ENCODE data around the gene KLHL12. TPM values are rescaled to one million over a fixed set of nuclear protein-coding genes. Genes with fewer than 3 reads are reported as not detected.

Gene KLHL12
- total and polyA plus RNA-seq, 3 experiments from 2014 or later, result 21.2 to 40.9 (median 40.2) TPM

DNA sequence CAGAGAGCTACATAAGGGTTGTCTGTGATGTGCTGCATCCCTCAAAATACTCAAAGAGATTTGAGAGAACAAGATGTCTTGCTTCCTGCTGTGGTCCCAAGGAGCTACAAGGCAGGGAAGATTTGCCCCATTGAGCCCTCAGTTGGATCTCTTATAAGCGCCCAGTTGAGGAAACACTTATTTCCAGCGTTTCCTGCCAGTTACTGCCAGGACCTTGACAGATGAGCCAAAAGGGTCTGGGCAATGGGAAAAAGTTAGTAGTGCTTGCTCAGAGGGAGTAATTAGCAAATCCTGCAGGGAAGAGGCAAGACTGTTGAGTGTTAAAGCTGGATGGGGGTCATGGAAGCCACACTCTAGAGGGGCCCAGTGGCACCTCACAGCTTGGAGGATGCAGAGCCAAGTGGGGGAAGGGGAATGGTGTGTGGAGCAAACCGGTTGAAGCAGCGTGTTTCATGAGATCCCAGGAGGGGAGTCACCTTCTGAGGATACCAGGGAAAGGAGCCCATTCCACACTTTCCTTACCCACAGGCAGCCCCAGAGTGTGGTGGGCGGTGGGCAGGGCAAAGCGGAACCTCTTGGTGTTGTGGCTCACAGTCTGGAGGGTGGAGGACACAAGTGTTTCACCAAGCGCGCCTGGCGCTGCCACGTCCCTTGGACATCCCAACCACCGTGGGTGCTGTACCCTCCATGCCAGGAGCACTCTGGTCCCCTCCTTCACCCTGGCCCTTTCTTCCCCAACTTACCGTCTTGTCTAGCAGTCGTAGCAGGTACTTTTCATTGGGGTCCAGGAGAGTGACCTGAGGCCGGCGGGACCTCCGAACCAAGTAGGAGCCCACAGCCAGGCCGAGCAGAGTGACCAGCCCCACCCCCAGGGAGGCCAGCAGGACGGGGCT is 39.2 kb upstream of the KLHL12 start:
- Histone ChIP-seq H3K27ac (ENCODE audit: low read depth, low read length) (peak overlapping the region; percentile 80), H3K9me3 (ENCODE audit: low read length) (no peaks in the 10 kb centered on the region), H3K36me3 (ENCODE audit: insufficient read depth, low read length) (peaks cover 8% of the 10 kb centered on the region), H3K4me1 (ENCODE audit: insufficient read depth, low read length) (peaks cover 27% of the 10 kb centered on the region), H3K4me3 (ENCODE audit: low read length) (peak overlapping the region; percentile 77), H3K27me3 (ENCODE audit: insufficient read depth, low read length, poor library complexity, severe bottlenecking) (no peaks in the 10 kb centered on the region)
- ChIA-PET POLR2A (interaction anchor here (0.6 to 0.9 kb wide), 2 partner anchors 11 to 78 kb away, joined by 3 read pairs; no protein-coding TSS in a partner anchor), CTCF (no interaction called here)
- Mint-ChIP-seq H3K27me3 (no peaks in the 10 kb centered on the region), H3K4me3 (peak overlapping the region; percentile 81 to 96 (median 91)), H3K36me3 (peaks cover 0 to 36% (median 6%) of the 10 kb centered on the region in 3 donors), H3K4me1 (peaks cover 23 to 32% (median 25%) of the 10 kb centered on the region in 3 donors), H3K9me3 (no peaks in the 10 kb centered on the region), H3K27ac (peak overlapping the region; percentile 76 to 97 (median 92))
- peak in 2 of 5 donors; percentile 2 to 47 for DNase-seq

DNA sequence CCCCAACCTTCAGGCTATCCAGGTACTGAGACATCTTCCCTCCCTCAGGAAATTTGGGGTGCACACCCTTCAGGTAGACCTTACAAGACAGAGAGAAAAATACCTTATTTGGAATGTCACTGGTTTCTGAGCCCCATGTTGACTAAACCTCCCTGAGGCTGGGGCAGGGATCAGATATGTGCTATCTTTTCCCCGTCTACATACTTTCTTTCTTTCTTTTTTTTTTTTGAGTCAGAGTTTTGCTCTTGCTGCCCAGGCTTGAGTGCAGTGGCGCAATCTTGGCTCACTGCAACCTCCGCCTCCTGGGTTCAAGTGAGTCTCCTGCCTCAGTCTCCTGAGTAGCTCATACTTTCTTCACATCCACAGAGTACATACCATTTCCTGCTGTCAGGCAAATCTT is 38.4 kb upstream of the KLHL12 start:
- ChIA-PET CTCF (no interaction called here), POLR2A (interaction anchor here (0.9 kb wide), 1 partner anchor 11 kb away, joined by 3 read pairs; no protein-coding TSS in a partner anchor)
- Histone ChIP-seq H3K27ac (ENCODE audit: low read depth, low read length) (no peak overlapping the region), H3K27me3 (ENCODE audit: insufficient read depth, low read length, poor library complexity, severe bottlenecking) (no peaks in the 10 kb centered on the region), H3K9me3 (ENCODE audit: low read length) (no peaks in the 10 kb centered on the region), H3K36me3 (ENCODE audit: insufficient read depth, low read length) (peaks cover 8% of the 10 kb centered on the region), H3K4me3 (ENCODE audit: low read length) (no peak overlapping the region), H3K4me1 (ENCODE audit: insufficient read depth, low read length) (peaks cover 27% of the 10 kb centered on the region)
- Mint-ChIP-seq H3K4me3 (peak overlapping the region in 6 of 7 donors; percentile 32 to 93 (median 78)), H3K27me3 (no peaks in the 10 kb centered on the region), H3K4me1 (peaks cover 22 to 32% (median 25%) of the 10 kb centered on the region in 3 donors), H3K27ac (peak overlapping the region in 5 of 8 donors; percentile 29 to 97 (median 92)), H3K36me3 (peaks cover 0 to 38% (median 6%) of the 10 kb centered on the region in 3 donors), H3K9me3 (no peaks in the 10 kb centered on the region)
- no peak for DNase-seq

DNA sequence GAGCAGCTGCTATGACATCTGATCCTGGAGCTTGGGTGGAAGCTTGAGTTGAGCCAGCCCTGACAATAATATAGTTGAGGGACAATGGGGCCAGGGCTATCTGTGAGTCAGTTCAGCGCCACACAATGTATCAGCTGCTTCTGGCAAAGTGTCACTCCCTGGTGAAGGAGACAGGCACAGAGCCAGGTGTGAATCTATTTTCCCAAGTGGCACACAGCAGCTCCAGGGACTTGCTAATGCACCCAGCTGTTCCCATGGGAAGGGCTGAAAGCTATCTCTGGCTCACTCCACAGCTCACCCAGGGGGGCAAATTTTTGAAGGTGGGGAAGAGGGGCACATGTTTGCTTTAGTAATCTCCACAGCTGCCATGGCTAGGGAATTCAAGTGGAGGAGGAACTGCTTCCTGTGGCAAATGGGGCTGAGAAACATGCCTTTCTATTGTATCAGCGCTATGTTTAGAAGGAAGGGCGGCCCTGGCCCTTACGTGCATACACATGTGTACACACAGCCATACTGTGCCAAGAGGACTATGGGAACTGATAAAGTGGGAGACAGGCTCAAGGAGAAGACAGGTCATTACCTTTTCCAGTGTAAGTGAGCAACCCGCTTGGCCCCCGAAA is 37.9 kb upstream of the KLHL12 start:
- CTCF ChIA-PET, result interaction anchor here (1.1 kb wide), 1 partner anchor 34 kb away, joined by 4 read pairs; no protein-coding TSS in a partner anchor
- no peaks in the 10 kb centered on the region for H3K9me3 Mint-ChIP-seq
- H3K27ac Mint-ChIP-seq, result peak overlapping the region in 6 of 8 donors; percentile 56 to 95 (median 64)
- no peak for DNase-seq
- H3K4me1 ChIP-seq (ENCODE audit: insufficient read depth, low read length), result peaks cover 27% of the 10 kb centered on the region
- H3K4me3 Mint-ChIP-seq, result peak overlapping the region in 5 of 7 donors; percentile 32 to 83 (median 64)
- peaks cover 8% of the 10 kb centered on the region for H3K36me3 ChIP-seq (ENCODE audit: insufficient read depth, low read length)
- H3K27me3 Mint-ChIP-seq, result no peaks in the 10 kb centered on the region
- H3K27ac ChIP-seq (ENCODE audit: low read depth, low read length), result no peak overlapping the region
- peaks cover 22 to 32% (median 25%) of the 10 kb centered on the region in 3 donors for H3K4me1 Mint-ChIP-seq
- no peaks in the 10 kb centered on the region for H3K9me3 ChIP-seq (ENCODE audit: low read length)
- no peaks in the 10 kb centered on the region for H3K27me3 ChIP-seq (ENCODE audit: insufficient read depth, low read length, poor library complexity, severe bottlenecking)
- no peak overlapping the region for H3K4me3 ChIP-seq (ENCODE audit: low read length)
- H3K36me3 Mint-ChIP-seq, result peaks cover 0 to 38% (median 6%) of the 10 kb centered on the region in 3 donors
- POLR2A ChIA-PET, result interaction anchor here (0.9 kb wide), 1 partner anchor 10 kb away, joined by 3 read pairs; no protein-coding TSS in a partner anchor

DNA sequence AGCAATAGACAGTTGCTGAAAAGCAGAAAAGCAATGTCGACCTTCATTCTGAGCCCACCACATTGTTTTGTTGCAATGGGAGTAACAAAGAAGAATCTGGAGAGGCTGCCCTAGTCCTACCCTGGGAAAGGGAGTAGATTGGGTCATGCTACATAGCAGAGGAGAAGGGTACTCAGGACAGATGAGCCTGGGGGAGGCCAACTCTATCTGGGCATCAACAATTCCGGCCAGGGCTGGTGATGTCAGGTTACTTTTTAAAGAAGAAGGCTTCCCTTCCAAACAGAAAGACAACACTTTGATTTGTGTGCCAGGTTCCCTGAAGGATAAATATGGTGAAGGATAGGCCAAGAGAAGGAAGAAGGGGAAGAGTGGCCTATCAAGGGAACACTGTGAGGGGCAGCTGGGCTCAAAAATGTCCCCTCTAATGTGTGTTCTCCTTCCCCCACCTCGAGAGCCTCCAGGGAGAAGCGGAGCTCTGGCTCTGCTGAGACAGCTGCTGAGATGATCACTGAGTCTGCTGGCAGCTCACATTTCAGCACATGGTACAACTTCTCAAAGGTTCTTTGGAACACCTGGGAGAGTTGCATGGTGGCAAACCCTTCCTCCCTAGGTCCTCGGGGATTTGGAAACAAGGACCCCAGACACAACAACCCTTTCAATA is 34.3 kb upstream of the KLHL12 start:
- H3K27me3 Mint-ChIP-seq, result no peaks in the 10 kb centered on the region
- H3K4me3 ChIP-seq (ENCODE audit: low read length), result no peak overlapping the region
- H3K4me1 Mint-ChIP-seq, result peaks cover 25 to 32% (median 27%) of the 10 kb centered on the region in 3 donors
- ChIA-PET POLR2A (no interaction called here), CTCF (no interaction called here)
- peak overlapping the region in 1 of 7 donors; percentile 36 for H3K4me3 Mint-ChIP-seq
- peaks cover 0 to 40% (median 6%) of the 10 kb centered on the region in 3 donors for H3K36me3 Mint-ChIP-seq
- H3K9me3 Mint-ChIP-seq, result peaks cover 0 to under 1% (median 0%) of the 10 kb centered on the region in 5 donors
- H3K27me3 ChIP-seq (ENCODE audit: insufficient read depth, low read length, poor library complexity, severe bottlenecking), result no peaks in the 10 kb centered on the region
- H3K36me3 ChIP-seq (ENCODE audit: insufficient read depth, low read length), result peaks cover 8% of the 10 kb centered on the region
- peak overlapping the region in 2 of 8 donors; percentile 3 to 61 for H3K27ac Mint-ChIP-seq
- peaks cover 24% of the 10 kb centered on the region for H3K4me1 ChIP-seq (ENCODE audit: insufficient read depth, low read length)
- H3K27ac ChIP-seq (ENCODE audit: low read depth, low read length), result no peak overlapping the region
- DNase-seq, result no peak
- H3K9me3 ChIP-seq (ENCODE audit: low read length), result no peaks in the 10 kb centered on the region

DNA sequence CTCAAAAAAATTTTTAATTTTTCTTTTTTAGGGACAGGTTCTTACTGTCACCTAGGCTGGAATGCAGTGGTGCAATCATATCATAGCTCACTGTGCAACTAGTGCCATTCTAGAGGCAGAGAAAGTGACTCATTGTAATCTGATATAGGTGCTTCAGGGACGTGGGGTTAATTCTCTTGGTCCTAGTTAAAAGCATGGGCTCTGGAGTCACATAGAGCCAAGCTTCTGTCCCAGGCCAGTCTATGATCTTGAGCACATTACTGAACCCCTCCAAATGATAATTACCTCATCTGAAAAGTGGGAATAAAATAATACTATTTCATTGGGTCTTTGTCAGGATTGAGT is 32.2 kb upstream of the KLHL12 start:
- POLR2A ChIA-PET, result interaction anchor here (0.6 kb wide), 1 partner anchor 350 kb away, joined by 4 read pairs; no protein-coding TSS in a partner anchor
- H3K4me3 Mint-ChIP-seq, result peak overlapping the region in 4 of 7 donors; percentile 87 to 96 (median 90)
- H3K36me3 Mint-ChIP-seq, result peaks cover 0 to 36% (median 6%) of the 10 kb centered on the region in 3 donors
- Histone ChIP-seq H3K9me3 (ENCODE audit: low read length) (no peaks in the 10 kb centered on the region), H3K4me1 (ENCODE audit: insufficient read depth, low read length) (peaks cover 31% of the 10 kb centered on the region), H3K27ac (ENCODE audit: low read depth, low read length) (no peak overlapping the region), H3K27me3 (ENCODE audit: insufficient read depth, low read length, poor library complexity, severe bottlenecking) (no peaks in the 10 kb centered on the region), H3K36me3 (ENCODE audit: insufficient read depth, low read length) (peaks cover 11% of the 10 kb centered on the region), H3K4me3 (ENCODE audit: low read length) (no peak overlapping the region)
- no peaks in the 10 kb centered on the region for H3K27me3 Mint-ChIP-seq
- CTCF ChIA-PET, result interaction anchor here (1.3 kb wide), 1 partner anchor 45 kb away, joined by 3 read pairs; no protein-coding TSS in a partner anchor
- no peak for DNase-seq
- H3K4me1 Mint-ChIP-seq, result peaks cover 27 to 41% (median 28%) of the 10 kb centered on the region in 3 donors
- peaks cover 0 to 2% (median 0%) of the 10 kb centered on the region in 5 donors for H3K9me3 Mint-ChIP-seq
- peak overlapping the region in 5 of 8 donors; percentile 66 to 99 (median 95) for H3K27ac Mint-ChIP-seq

DNA sequence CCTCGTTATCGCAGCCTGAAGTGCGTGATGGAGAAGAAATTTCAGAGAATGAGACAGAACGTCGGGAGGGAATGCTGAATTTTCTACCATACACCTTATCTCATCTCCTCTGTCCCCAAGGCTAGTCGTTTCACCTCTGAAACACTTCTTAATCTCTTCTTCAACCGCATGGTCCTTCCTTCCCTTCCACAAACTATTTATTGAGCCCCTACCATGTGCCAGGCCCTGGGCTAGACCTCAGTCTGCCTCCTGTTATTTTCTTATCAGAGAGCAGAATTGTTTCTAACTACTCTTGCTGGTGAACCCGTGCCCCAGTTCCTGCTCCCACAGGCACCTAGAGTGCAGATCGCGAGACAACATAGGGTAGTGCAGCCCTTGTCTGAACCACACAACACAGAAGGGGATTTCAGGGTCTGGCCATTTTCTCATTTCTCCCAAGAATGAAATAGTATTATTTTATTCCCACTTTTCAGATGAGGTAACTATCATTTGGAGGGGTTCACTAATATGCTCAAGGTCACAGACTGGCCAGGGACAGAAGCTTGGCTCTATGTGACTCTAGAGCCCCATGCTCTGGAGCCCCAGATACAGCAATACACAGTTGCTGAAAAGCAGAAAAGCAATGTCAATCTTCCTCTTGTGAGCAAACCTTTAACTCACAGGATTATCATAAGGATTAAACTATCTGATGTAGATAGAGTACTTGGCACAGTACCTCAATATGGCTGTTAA is 31.7 kb upstream of the KLHL12 start:
- Histone ChIP-seq H3K4me3 (ENCODE audit: low read length) (peak overlapping the region; percentile 88), H3K27me3 (ENCODE audit: insufficient read depth, low read length, poor library complexity, severe bottlenecking) (no peaks in the 10 kb centered on the region), H3K9me3 (ENCODE audit: low read length) (no peaks in the 10 kb centered on the region), H3K27ac (ENCODE audit: low read depth, low read length) (peak overlapping the region; percentile 80), H3K4me1 (ENCODE audit: insufficient read depth, low read length) (peaks cover 37% of the 10 kb centered on the region), H3K36me3 (ENCODE audit: insufficient read depth, low read length) (peaks cover 9% of the 10 kb centered on the region)
- POLR2A ChIA-PET, result no interaction called here
- Mint-ChIP-seq H3K36me3 (peaks cover 0 to 34% (median 6%) of the 10 kb centered on the region in 3 donors), H3K4me1 (peaks cover 31 to 46% (median 34%) of the 10 kb centered on the region in 3 donors), H3K27ac (peak overlapping the region; percentile 30 to 99 (median 94)), H3K9me3 (peaks cover 0 to 2% (median 0%) of the 10 kb centered on the region in 5 donors), H3K4me3 (peak overlapping the region; percentile 75 to 96 (median 90)), H3K27me3 (no peaks in the 10 kb centered on the region)
- DNase-seq, result peak in 2 of 5 donors; percentile 27 to 52
- CTCF ChIA-PET, result no interaction called here

Measured in CD8-positive, alpha-beta memory T cell (primary cell).